ENCODE results near the gene THAP9.

THAP9 gene

DNA sequence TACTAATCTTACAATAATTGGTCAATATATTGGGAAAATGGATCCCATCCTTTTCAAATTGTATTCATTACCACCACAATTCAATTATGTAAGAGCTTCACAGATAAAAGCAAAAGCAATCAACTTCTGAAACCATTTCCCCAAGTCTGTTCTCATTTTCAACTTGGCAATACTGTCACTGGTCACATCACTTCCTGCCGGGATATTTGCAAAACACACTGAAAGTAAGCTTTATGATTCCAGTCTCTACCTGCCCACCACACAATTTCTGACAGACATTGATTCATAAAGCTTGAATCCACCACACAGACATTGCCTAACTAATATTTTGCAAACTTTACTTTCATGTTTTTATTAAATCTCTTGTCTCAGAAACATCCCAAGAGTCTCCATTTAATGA, 56.5 kb downstream of the THAP9 start:
- no peak for DNase-seq (ENCODE audit: low spot score)

DNA sequence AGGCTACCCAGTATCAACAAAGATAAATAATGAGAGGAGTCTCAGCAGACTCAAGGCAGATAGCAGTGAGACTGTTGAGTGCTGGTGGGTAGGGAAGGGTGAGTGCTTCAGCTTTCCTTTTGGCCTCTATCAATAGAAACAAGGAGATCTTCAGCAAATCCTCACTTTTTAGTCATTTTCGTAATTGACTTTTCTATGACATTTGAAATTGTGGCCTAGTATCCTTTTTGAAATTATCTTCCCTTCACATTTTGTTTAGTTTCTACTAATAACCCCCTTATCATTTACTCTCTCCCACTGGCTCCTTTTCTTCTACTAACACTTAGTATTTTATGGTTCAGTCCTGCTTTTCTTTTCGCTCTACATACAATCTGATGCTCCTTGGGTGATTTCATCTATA, 65.2 kb downstream of the THAP9 start:
- DNase-seq (ENCODE audit: low spot score), result no peak

DNA sequence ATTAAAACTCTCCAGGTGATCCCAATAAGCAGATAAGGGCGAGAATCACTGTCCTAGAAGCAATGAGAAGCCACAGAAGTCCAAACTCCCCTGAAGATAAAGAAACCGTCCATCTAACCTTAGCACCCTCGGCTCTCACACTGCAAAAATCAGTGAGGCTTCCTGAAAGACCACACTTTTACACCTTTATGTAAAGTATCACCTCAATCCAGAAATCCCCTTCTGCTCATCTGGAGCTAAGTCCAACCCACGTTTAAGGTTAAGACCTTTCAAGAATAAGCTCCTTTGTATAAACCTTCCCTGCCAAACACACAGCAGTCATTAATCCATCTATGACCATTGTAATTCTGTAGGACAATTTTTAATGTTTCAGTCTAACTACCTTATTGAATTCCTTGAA, 68.4 kb downstream of the THAP9 start:
- no peak for DNase-seq (ENCODE audit: low spot score)

DNA sequence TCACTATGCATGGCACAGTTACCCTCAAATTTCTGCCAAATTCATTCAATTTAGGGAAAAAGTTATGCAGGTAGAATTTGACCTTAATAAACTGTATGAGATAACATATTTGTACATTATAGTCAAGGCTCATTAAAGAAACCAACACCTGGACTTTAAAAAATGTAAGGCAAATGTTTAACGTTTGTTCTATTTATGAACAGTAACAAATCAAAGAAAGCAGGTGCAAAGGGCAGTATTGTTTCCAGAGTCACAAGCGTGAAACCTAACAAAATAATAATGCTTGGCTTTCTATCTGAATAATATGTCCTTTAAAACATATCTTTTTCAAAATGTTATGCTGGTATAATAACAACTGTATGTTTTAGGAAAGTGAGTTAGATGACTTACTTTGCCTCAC, 68.9 kb downstream of the THAP9 start:
- DNase-seq (ENCODE audit: low spot score), result no peak
